Activated CD4-positive, alpha-beta T cell treated with anti-CD3 and anti-CD28 coated beads, Interleukin-10, Interleukin-2, amounts not matched to agents 100 ng/mL and 50 ng/mL, durations not matched to agents 16 hours and 8 hours (primary cell): ENCODE results near the gene CHAD.
"Not testable (repeated sequence)": the region's sequence is repeated elsewhere in the genome, so short reads cannot be mapped to it uniquely, and the experiment has no call there.

Experiments used
- DNase-seq: peaks from one replicate; pipeline ENCODE4 v3.0.0-alpha.2; 2020

The CHAD gene

DNA sequence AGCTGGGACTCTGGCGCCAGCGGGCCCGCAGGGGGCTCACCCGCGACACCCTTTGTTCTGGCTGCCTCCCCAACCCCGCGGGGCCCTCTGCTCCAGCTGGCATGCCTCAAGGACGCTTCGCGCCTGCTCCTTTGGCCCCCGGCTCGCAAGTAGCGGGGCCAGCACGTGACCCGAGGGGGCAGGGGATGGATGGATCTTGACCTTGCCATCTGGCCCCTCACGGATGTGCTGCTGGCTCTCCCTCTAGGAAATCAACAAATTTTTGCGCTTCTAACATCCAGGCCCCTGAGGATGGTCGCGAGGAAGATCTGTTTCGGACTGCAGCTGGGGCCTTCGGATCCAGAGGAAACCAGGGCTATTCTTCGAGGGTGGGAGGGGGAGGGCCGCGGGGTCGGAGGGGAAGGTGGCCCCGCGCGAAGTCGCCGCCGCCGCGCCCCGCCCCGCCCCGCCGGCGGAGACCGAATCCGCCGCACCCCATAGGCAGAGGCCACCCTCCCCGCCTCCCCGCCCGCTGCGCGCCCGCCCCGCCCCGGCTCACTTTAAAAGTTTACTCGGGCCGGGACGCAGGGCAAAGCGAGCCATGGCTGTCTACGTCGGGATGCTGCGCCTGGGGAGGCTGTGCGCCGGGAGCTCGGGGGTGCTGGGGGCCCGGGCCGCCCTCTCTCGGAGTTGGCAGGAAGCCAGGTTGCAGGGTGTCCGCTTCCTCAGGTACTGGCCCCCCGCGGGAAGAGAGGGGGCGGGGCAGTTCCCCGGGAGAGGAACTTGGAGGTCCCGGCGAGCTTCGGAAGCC lies 42.8 kb downstream of the CHAD start, which contains the start of gene ACSF2:
ACSF2 (plus strand) TSS at position 537 of the 790 bp plus-strand sequence; CDS start at position 581, 44 bp downstream.
- DNase-seq = peak; percentile 78

DNA sequence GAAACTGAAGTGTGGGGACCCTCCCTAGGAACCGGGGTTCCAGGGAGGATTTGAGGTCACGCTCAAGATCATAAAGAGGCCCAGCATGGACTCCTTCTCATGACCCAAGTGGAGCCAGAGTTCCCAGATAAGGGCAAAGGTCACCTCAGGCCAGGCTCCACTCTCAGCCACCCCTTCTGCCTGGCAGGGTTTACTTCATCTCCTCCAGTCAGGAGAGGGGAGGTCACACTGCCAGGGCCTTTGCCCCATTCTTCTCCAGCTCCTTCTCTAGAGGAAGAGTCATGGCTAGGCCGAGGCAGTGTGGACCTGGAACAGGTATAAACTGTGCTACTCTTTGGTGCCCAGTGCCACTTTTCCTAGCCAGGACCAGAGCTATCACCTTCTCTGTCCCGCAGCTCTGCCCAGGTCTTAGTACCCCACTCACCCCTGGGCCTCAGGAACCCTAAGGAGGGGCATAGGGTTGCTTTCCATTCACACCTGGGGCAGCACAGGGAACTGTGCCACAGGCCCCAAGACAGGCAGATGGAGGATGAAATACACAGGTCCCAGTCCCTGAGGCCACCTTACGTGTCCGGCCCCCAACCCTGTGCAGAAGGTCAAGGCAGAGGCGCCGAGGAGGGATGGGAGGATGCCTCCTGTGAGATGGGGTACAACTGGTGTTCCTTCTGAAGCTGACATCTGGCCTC lies 43.5 kb downstream of the CHAD start:
- DNase-seq = no peak

DNA sequence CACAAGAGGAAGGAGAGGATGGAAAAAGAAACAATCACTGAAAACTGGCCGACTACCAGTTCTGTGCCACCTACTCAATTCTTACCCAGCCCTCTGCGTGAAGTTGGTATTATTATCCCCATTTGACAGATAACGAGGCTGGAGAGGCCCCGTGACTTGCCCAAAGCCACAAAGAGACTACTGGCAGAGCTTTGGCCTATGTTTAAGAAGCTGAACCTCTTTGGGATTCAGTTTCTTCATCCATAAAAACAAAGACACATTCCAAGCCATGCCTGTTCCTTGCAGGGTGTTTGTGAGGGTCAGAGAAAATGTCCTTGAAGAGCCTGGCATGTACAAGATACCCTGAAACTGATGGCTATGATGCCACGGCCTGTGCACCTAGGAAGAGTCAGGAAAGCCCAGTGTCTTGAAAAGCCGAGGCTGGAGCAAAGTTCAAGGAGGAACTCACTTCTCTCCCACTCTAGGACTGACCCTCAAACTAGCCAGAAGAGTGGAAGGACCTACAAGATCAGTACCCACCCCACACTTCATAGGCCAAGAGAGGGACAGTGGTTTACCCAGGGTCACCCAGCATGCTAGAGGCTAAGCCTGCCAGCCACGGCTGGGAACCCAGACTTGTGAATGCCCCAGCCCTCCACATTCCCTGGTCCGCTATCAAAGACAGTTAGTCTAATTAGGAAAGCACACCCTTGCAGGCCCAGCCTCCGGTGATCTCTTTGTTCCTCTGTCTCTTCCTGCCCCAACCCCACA lies 44.3 kb downstream of the CHAD start:
- DNase-seq = no peak

DNA sequence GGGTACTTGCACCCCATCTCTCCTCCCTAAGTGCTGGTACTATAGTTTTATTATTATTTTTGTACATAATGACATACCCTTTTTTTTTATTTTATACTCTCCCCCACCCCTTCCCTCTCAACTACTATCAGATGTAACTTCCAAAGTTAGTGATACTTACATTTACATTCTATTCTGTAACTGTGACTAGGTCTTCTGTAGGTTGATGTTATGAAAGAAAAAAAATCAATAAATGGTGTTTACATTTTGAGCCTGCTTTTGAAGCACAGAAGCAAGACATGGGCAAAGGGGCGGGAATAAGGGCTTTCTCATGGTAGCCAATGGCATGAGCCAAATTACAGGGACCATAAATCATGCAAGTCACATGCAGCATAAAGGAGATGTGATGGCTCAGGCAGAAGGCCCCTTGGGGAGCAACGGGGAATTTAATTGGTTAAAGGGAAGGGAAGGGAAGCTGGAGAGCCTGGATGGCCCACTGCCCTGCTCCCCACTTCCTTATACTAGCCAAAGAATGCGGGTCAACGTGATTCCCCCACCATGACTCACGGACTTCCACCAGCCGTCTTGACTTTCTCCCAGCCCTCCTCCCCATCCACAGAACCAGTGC lies 45.0 kb downstream of the CHAD start:
- no peak for DNase-seq

GRCh38 chr17:50422738-50423137 lies 45.9 kb downstream of the CHAD start:
- no peak for DNase-seq

- peak; percentile 17 for DNase-seq
These were observed 47.2 kb downstream of the CHAD start for GRCh38 chr17:50421308-50422051.

GRCh38 chr17:50420419-50421112 lies 48.1 kb downstream of the CHAD start:
- no peak for DNase-seq

DNA sequence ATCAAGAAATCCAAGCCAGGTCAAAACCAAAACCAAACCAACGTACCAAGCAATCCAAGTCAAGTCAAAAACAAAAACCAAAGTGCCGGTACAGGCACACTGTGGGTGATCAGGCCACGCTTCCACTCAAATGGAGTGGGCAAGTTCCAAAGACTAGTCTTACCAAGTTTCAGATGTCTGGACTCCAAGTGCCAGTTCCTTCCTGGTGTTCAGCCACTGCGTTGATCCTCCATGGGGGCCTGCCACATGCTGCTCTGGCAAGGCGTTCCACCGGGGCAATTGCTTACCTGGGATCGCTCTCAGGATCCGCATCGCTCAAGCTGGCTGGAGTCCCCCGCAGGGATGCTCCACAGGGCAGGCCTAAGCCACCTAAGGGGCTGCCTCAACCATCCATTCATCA lies 49.1 kb downstream of the CHAD start:
- not testable (repeated sequence) for DNase-seq

DNA sequence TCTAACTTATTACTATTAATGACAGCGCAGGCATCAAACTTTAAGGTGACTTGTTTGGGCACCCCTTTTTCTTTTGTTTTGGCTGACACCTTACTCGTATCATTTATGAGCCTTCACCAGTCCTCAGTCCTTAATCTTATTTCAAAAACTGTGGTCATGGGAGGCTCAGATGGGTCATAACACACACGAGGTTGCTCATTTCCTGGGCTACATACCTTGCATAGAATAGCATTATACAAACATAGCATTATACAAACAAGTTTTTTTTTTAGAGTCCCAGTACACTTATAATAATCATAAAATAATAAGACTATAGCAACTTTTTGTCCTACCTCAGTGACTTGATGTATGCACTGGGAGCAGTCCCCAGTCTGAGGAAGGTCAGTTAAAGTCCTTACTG lies 53.9 kb downstream of the CHAD start:
- DNase-seq = no peak
